WTC11 (cell line): Measurements from ENCODE around the gene PCSK5. TPM values are rescaled to one million over a fixed set of nuclear protein-coding genes. Genes with fewer than 3 reads are reported as not detected.

Source experiments
- ATAC-seq: fragments of 200-7000 bp; cut with Tn5 transposase; 2 replicates; pipeline ENCODE4 v1.10.0; 2021; ENCODE audit warnings: mild to moderate bottlenecking, moderate library complexity
- CTCF ChIA-PET: fragments of 300-600 bp; sonication (Branson Sonifier 250); formaldehyde crosslinking; loops from one replicate; lab custom pipeline; 2021; ENCODE audit warnings: antibody characterized with exemption; lab: Charles Lee
- POLR2A ChIA-PET: fragments of 350-600 bp; sonication (Branson Sonifier 250); formaldehyde crosslinking; loops from one replicate; lab custom pipeline; 2021; ENCODE audit warnings: antibody characterized with exemption; lab: Charles Lee
- DNase-seq: peaks from one replicate; pipeline ENCODE4 v3.0.0; 2021; ENCODE audit warnings: low spot score
- H3K27ac Mint-ChIP-seq: 2 replicates; pipeline ENCODE4 v1.8.0; 2021; ENCODE audit warnings: mixed read lengths
- H3K27me3 Mint-ChIP-seq: 2 replicates; pipeline ENCODE4 v1.8.0; 2021; ENCODE audit warnings: low read depth, mild to moderate bottlenecking, moderate library complexity, mixed read lengths
- H3K36me3 Mint-ChIP-seq: 2 replicates; pipeline ENCODE4 v1.8.0; 2021; ENCODE audit warnings: mixed read lengths
- H3K4me1 Mint-ChIP-seq: 2 replicates; pipeline ENCODE4 v1.8.0; 2022; ENCODE audit warnings: mixed read lengths
- H3K4me3 Mint-ChIP-seq: 2 replicates; pipeline ENCODE4 v1.8.0; 2021; ENCODE audit warnings: mild to moderate bottlenecking, moderate library complexity, mixed read lengths
- H3K9me3 Mint-ChIP-seq: 2 replicates; pipeline ENCODE4 v1.8.0; 2021; ENCODE audit warnings: mixed read lengths
- ATF2 ChIP-seq: sonication (generic); formaldehyde crosslinking; IDR thresholded peaks from 2 replicates; pipeline ENCODE4 v1.8.1; 2022; ENCODE audit warnings: low read depth, missing genetic modification reagents, borderline replicate concordance
- CDX4 ChIP-seq: fragments of 250-450 bp; sonication (Bioruptor Pico); IDR thresholded peaks from 2 replicates; pipeline ENCODE4 v1.9.0; 2021; ENCODE audit warnings: moderate library complexity, mild to moderate bottlenecking, inconsistent platforms, borderline replicate concordance
- E2F4 ChIP-seq: sonication (generic); formaldehyde crosslinking; IDR thresholded peaks from 2 replicates; pipeline ENCODE4 v1.8.1; 2022; ENCODE audit warnings: low read depth, mild to moderate bottlenecking, moderate library complexity, missing genetic modification reagents, borderline replicate concordance
- E2F5 ChIP-seq: sonication (generic); formaldehyde crosslinking; IDR thresholded peaks from 2 replicates; pipeline ENCODE4 v1.8.1; 2022; ENCODE audit warnings: mild to moderate bottlenecking, moderate library complexity, missing genetic modification reagents
- ESRRA ChIP-seq: sonication (generic); formaldehyde crosslinking; IDR thresholded peaks from 2 replicates; pipeline ENCODE4 v1.8.1; 2022; ENCODE audit warnings: mild to moderate bottlenecking, missing genetic modification reagents, borderline replicate concordance
- FOXJ3 ChIP-seq: sonication (generic); formaldehyde crosslinking; IDR thresholded peaks from 2 replicates; pipeline ENCODE4 v1.9.0; 2021; ENCODE audit warnings: missing genetic modification reagents, mild to moderate bottlenecking, borderline replicate concordance
- GABPB1 ChIP-seq: sonication (generic); formaldehyde crosslinking; IDR thresholded peaks from 2 replicates; pipeline ENCODE4 v1.8.1; 2023; ENCODE audit warnings: mild to moderate bottlenecking, missing genetic modification reagents
- GRHL2 ChIP-seq: fragments of 250-450 bp; sonication (Bioruptor Pico); IDR thresholded peaks from 2 replicates; pipeline ENCODE4 v1.8.0; 2022; ENCODE audit warnings: mild to moderate bottlenecking, moderate library complexity; ENCODE audit not compliant: insufficient replicate concordance, severe bottlenecking
- GTF2I ChIP-seq: fragments of 250-450 bp; sonication (Bioruptor Pico); conservative IDR thresholded peaks from 2 replicates; pipeline ENCODE4 v1.4.0; 2021; ENCODE audit warnings: mild to moderate bottlenecking
- IRF1 ChIP-seq: sonication (generic); formaldehyde crosslinking; IDR thresholded peaks from 2 replicates; pipeline ENCODE4 v1.8.0; 2023; ENCODE audit warnings: missing genetic modification reagents
- IRF2 ChIP-seq: sonication (generic); formaldehyde crosslinking; IDR thresholded peaks from 2 replicates; pipeline ENCODE4 v1.8.0; 2022; ENCODE audit warnings: low read depth, missing genetic modification reagents, borderline replicate concordance
- MLX ChIP-seq: sonication (generic); formaldehyde crosslinking; IDR thresholded peaks from 2 replicates; pipeline ENCODE4 v1.8.1; 2023; ENCODE audit warnings: mild to moderate bottlenecking, missing genetic modification reagents, moderate library complexity
- NFE2L1 ChIP-seq: sonication (generic); formaldehyde crosslinking; IDR thresholded peaks from 2 replicates; pipeline ENCODE4 v1.8.1; 2023; ENCODE audit warnings: missing genetic modification reagents
- PRDM15 ChIP-seq: sonication (generic); formaldehyde crosslinking; IDR thresholded peaks from 2 replicates; pipeline ENCODE4 v1.8.0; 2022; ENCODE audit warnings: missing genetic modification reagents
- PREB ChIP-seq: sonication (generic); formaldehyde crosslinking; IDR thresholded peaks from 2 replicates; pipeline ENCODE4 v1.8.1; 2022; ENCODE audit warnings: mild to moderate bottlenecking, missing genetic modification reagents, moderate library complexity, borderline replicate concordance
- PRRX2 ChIP-seq: fragments of 250-450 bp; sonication (Bioruptor Pico); IDR thresholded peaks from 2 replicates; pipeline ENCODE4 v1.8.0; 2021; ENCODE audit warnings: mild to moderate bottlenecking
- TP53 ChIP-seq: sonication (generic); formaldehyde crosslinking; IDR thresholded peaks from 2 replicates; pipeline ENCODE4 v1.8.1; 2023; ENCODE audit warnings: mild to moderate bottlenecking, missing genetic modification reagents
- USF2 ChIP-seq: sonication (generic); formaldehyde crosslinking; IDR thresholded peaks from 2 replicates; pipeline ENCODE4 v1.8.1; 2023; ENCODE audit warnings: mild to moderate bottlenecking, missing genetic modification reagents, moderate library complexity
- ZNF121 ChIP-seq: sonication (generic); formaldehyde crosslinking; IDR thresholded peaks from 2 replicates; pipeline ENCODE4 v1.8.0; 2023; ENCODE audit warnings: missing genetic modification reagents
- ZNF138 ChIP-seq: sonication (generic); formaldehyde crosslinking; conservative IDR thresholded peaks from 2 replicates; pipeline ENCODE4 v1.8.1; 2022; ENCODE audit warnings: mild to moderate bottlenecking, moderate library complexity, missing genetic modification reagents
- ZNF232 ChIP-seq: sonication (generic); formaldehyde crosslinking; IDR thresholded peaks from 2 replicates; pipeline ENCODE4 v1.8.0; 2022; ENCODE audit warnings: mild to moderate bottlenecking, missing genetic modification reagents
- ZNF317 ChIP-seq: sonication (generic); formaldehyde crosslinking; IDR thresholded peaks from 2 replicates; pipeline ENCODE4 v1.8.1; 2023; ENCODE audit warnings: low read depth, mild to moderate bottlenecking, moderate library complexity, missing genetic modification reagents, borderline replicate concordance
- ZNF396 ChIP-seq: fragments of 250-450 bp; sonication (Bioruptor Pico); IDR thresholded peaks from 2 replicates; pipeline ENCODE4 v1.8.0; 2021; ENCODE audit warnings: mild to moderate bottlenecking, moderate library complexity, borderline replicate concordance
- ZNF671 ChIP-seq: fragments of 250-450 bp; sonication (Bioruptor Pico); IDR thresholded peaks from 2 replicates; pipeline ENCODE4 v1.8.0; 2021; ENCODE audit warnings: mild to moderate bottlenecking
- total RNA-seq: library from RNA; stranded (reverse); gene quantifications from 3 replicates; pipeline ENCODE4 v1.2.3, GENCODE V29; 2021

PCSK5 gene
- total RNA-seq, 1 experiment from 2014 or later: 30.6 TPM

GRCh38 chr9:75909776-75910175 lies 19.3 kb downstream of the PCSK5 start:
- H3K27ac Mint-ChIP-seq: no peak overlapping the region
- CTCF ChIA-PET: no interaction called here

GRCh38 chr9:75910731-75911130 lies 20.3 kb downstream of the PCSK5 start:
- H3K9me3 Mint-ChIP-seq: peaks cover 3% of the 10 kb centered on the region; the same call in 1 of the 2 replicates
- POLR2A ChIA-PET: no interaction called here
- peaks cover 64% of the 10 kb centered on the region for H3K4me1 Mint-ChIP-seq
- CTCF ChIA-PET: no interaction called here
- DNase-seq (no peak), ATAC-seq (no peak)
- H3K27ac Mint-ChIP-seq: 0 out of 2 replicates have a peak overlapping the region, but pooled peaks have one; percentile 11
- H3K27me3 Mint-ChIP-seq: no peaks in the 10 kb centered on the region
- 0 out of 2 replicates have a peak, but pooled peaks cover 3% of the 10 kb centered on the region for H3K36me3 Mint-ChIP-seq
- no peak overlapping the region for H3K4me3 Mint-ChIP-seq
- no peak for TF ChIP-seq ZNF317 (CRISPR knock-in tag)
- no peak for TF ChIP-seq FOXJ3
- no peak for TF ChIP-seq ATF2 (CRISPR knock-in tag)
- no peak for TF ChIP-seq E2F5 (CRISPR knock-in tag)
- TF ChIP-seq PRDM15: no peak
- TF ChIP-seq ZNF138 (CRISPR knock-in tag): no peak

More at GRCh38 chr9:75909776-75910175, 19.3 kb downstream of the PCSK5 start:
- peaks cover 57% of the 10 kb centered on the region for H3K4me1 Mint-ChIP-seq
- TF ChIP-seq ZNF232 (CRISPR knock-in tag): no peak
- no peak for TF ChIP-seq NFE2L1
- no peak for TF ChIP-seq ZNF121 (CRISPR knock-in tag)
- TF ChIP-seq GRHL2 (CRISPR knock-in tag): no peak
- no peak for TF ChIP-seq USF2 (CRISPR knock-in tag)
- no peak for TF ChIP-seq ZNF396 (CRISPR knock-in tag)
- no peak for TF ChIP-seq PRRX2 (CRISPR knock-in tag)
- no peak for TF ChIP-seq IRF1
- no peak for TF ChIP-seq GABPB1 (CRISPR knock-in tag)
- no peak for TF ChIP-seq MLX (CRISPR knock-in tag)
- TF ChIP-seq TP53 (CRISPR knock-in tag): no peak
- TF ChIP-seq E2F4 (CRISPR knock-in tag): no peak
- TF ChIP-seq ZNF671: no peak
- no peak for TF ChIP-seq GTF2I (CRISPR knock-in tag)
- TF ChIP-seq PREB (CRISPR knock-in tag): no peak
- TF ChIP-seq IRF2 (CRISPR knock-in tag): no peak
- TF ChIP-seq CDX4 (CRISPR knock-in tag): no peak
- no peak for TF ChIP-seq ZNF138 (CRISPR knock-in tag)
- no peak for TF ChIP-seq ESRRA (CRISPR knock-in tag)
- H3K9me3 Mint-ChIP-seq: peaks cover 3% of the 10 kb centered on the region; the same call in 1 of the 2 replicates
- H3K27me3 Mint-ChIP-seq: no peaks in the 10 kb centered on the region
- no peak overlapping the region for H3K4me3 Mint-ChIP-seq
- DNase-seq (no peak), ATAC-seq (no peak)
- 0 out of 2 replicates have a peak, but pooled peaks cover 3% of the 10 kb centered on the region for H3K36me3 Mint-ChIP-seq
- POLR2A ChIA-PET: interaction anchor here (0.7 kb wide), 1 partner anchor 310 kb away, joined by 3 read pairs; no protein-coding TSS in a partner anchor
